Measurements from ENCODE around the gene SLC12A3.
"Not testable (repeated sequence)": the region's sequence is repeated elsewhere in the genome, so short reads cannot be mapped to it uniquely, and the experiment has no call there.

Gene SLC12A3

GRCh38 chr16:56884026-56884582, 19.1 kb downstream of the SLC12A3 start:
- H3K27ac ChIP-seq, result no peak overlapping the region
- TF ChIP-seq ZFX (IDR thresholded peaks at IDR 0.05), result no peak
- TF ChIP-seq, protein P1, sequence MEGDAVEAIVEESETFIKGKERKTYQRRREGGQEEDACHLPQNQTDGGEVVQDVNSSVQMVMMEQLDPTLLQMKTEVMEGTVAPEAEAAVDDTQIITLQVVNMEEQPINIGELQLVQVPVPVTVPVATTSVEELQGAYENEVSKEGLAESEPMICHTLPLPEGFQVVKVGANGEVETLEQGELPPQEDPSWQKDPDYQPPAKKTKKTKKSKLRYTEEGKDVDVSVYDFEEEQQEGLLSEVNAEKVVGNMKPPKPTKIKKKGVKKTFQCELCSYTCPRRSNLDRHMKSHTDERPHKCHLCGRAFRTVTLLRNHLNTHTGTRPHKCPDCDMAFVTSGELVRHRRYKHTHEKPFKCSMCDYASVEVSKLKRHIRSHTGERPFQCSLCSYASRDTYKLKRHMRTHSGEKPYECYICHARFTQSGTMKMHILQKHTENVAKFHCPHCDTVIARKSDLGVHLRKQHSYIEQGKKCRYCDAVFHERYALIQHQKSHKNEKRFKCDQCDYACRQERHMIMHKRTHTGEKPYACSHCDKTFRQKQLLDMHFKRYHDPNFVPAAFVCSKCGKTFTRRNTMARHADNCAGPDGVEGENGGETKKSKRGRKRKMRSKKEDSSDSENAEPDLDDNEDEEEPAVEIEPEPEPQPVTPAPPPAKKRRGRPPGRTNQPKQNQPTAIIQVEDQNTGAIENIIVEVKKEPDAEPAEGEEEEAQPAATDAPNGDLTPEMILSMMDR (conservative IDR thresholded peaks at IDR 0.05), result no peak

- H3K27ac ChIP-seq, result not testable (repeated sequence)
Observed at GRCh38 chr16:56884929-56885328, 19.9 kb downstream of the SLC12A3 start.

- H3K27ac ChIP-seq, result no peak overlapping the region
- no peak for TF ChIP-seq ZFX (IDR thresholded peaks at IDR 0.05)
- TF ChIP-seq, protein P1 (conservative IDR thresholded peaks at IDR 0.05), result no peak
Observed at GRCh38 chr16:56885446-56886162, 20.6 kb downstream of the SLC12A3 start.

GRCh38 chr16:56886296-56886695, 21.3 kb downstream of the SLC12A3 start:
- H3K27ac ChIP-seq, result no peak overlapping the region
- TF ChIP-seq, protein P1 (conservative IDR thresholded peaks at IDR 0.05), result no peak
- TF ChIP-seq ZFX (IDR thresholded peaks at IDR 0.05), result no peak

- H3K27ac ChIP-seq, result no peak overlapping the region
- TF ChIP-seq ZFX (IDR thresholded peaks at IDR 0.05), result no peak
- TF ChIP-seq, protein P1 (conservative IDR thresholded peaks at IDR 0.05), result no peak
Observed at GRCh38 chr16:56886826-56887225, 21.8 kb downstream of the SLC12A3 start.

- no peak for TF ChIP-seq ZFX (IDR thresholded peaks at IDR 0.05)
- TF ChIP-seq, protein P1 (conservative IDR thresholded peaks at IDR 0.05), result no peak
- H3K27ac ChIP-seq, result no peak overlapping the region
Observed at GRCh38 chr16:56888806-56889205, 23.8 kb downstream of the SLC12A3 start.

- no peak overlapping the region for H3K27ac ChIP-seq
Observed at GRCh38 chr16:56889206-56889605, 24.2 kb downstream of the SLC12A3 start.

More at GRCh38 chr16:56889206-56889605, 24.2 kb downstream of the SLC12A3 start:
- no peak for TF ChIP-seq ZFX (IDR thresholded peaks at IDR 0.05)
- TF ChIP-seq, protein P1 (conservative IDR thresholded peaks at IDR 0.05), result no peak

Measured in C4-2B (cell line).